Right lobe of liver (tissue), 4 donors: ENCODE measurements around the gene SMIM41.

Experiments used
- POLR2A ChIP-seq: fragments of 450-650 bp; IDR thresholded peaks from one replicate; pipeline ENCODE4 v1.6.1; 2017; ENCODE audit warnings: antibody characterized with exemption, mild to moderate bottlenecking
- TF ChIP-seq, protein P1 (sequence below), 4 donors: fragments of 200-600 bp in 3 of 4; fragments of 450-650 bp in 1 of 4; IDR thresholded peaks; one replicate each; pipeline versions ENCODE4 v1.5.1 to v1.8.0; 2016 to 2022; ENCODE audit warnings: antibody characterized with exemption in 4 of 4, mild to moderate bottlenecking in 2 of 4
- donor health status: DM: no; HTN: no; CAD: no.
- donor health status: DM: no; HTN: no; CAD: no.
- donor health status: DM: no; HTN: yes; CAD: no.

DNA sequence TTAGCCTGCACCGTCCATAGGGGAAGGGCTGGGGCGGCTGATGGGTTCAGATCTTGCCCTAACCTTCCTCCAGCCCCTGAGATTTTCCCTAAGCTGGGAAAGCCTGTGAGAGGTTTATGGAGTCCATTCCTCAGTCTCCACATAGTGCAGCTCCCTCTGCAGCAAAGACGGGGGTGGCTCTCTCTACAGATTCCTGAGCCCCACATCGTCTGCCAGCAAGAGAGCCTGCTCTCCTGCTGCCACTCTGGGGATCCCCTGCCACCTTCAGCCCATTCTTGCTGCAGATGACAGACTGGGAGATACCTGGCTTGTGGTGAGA is 3.1 kb downstream of the SMIM41 start:
- TF ChIP-seq, protein P1, sequence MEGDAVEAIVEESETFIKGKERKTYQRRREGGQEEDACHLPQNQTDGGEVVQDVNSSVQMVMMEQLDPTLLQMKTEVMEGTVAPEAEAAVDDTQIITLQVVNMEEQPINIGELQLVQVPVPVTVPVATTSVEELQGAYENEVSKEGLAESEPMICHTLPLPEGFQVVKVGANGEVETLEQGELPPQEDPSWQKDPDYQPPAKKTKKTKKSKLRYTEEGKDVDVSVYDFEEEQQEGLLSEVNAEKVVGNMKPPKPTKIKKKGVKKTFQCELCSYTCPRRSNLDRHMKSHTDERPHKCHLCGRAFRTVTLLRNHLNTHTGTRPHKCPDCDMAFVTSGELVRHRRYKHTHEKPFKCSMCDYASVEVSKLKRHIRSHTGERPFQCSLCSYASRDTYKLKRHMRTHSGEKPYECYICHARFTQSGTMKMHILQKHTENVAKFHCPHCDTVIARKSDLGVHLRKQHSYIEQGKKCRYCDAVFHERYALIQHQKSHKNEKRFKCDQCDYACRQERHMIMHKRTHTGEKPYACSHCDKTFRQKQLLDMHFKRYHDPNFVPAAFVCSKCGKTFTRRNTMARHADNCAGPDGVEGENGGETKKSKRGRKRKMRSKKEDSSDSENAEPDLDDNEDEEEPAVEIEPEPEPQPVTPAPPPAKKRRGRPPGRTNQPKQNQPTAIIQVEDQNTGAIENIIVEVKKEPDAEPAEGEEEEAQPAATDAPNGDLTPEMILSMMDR (IDR thresholded peaks at IDR 0.05), result no peak
- TF ChIP-seq POLR2A, result no peak
